Hepatocyte (in vitro differentiated cells): ENCODE measurements around the gene FTH1.

Source experiments
- CTCF ChIP-seq: fragments of 200-600 bp; sonication (generic); IDR thresholded peaks from 2 replicates; pipeline ENCODE4 v1.5.1; 2016; ENCODE audit warnings: antibody characterized with exemption, mild to moderate bottlenecking; ENCODE audit not compliant: poor library complexity
- EZH2phosphoT487 ChIP-seq: fragments of 200-600 bp; sonication (generic); IDR thresholded peaks from one replicate; pipeline ENCODE4 v1.6.1; 2018; ENCODE audit warnings: antibody characterized with exemption, mild to moderate bottlenecking, low read depth, moderate library complexity; ENCODE audit not compliant: unreplicated experiment, severe bottlenecking

- no peak for TF ChIP-seq CTCF
- TF ChIP-seq EZH2phosphoT487 = no peak
Observed at GRCh38 chr11:61978703-61979661, 11.5 kb upstream of the FTH1 start.
